GM12864 (cell line): ENCODE measurements around the gene TPGS1.

Experiments used
- DNase-seq: peaks from one replicate; pipeline ENCODE4 v3.0.0-alpha.2; 2011; ENCODE audit warnings: low read depth
- H3K4me3 ChIP-seq: 2 replicates; pipeline ENCODE4 v1.5.1; 2011; ENCODE audit warnings: mild to moderate bottlenecking, low read depth, low read length, control low read depth
- CTCF ChIP-seq: IDR thresholded peaks from 2 replicates; pipeline ENCODE4 v1.5.1; 2011; ENCODE audit warnings: low read depth, mild to moderate bottlenecking, moderate library complexity, low read length, control low read depth, inconsistent platforms; ENCODE audit errors: missing control alignments

Gene TPGS1

DNA sequence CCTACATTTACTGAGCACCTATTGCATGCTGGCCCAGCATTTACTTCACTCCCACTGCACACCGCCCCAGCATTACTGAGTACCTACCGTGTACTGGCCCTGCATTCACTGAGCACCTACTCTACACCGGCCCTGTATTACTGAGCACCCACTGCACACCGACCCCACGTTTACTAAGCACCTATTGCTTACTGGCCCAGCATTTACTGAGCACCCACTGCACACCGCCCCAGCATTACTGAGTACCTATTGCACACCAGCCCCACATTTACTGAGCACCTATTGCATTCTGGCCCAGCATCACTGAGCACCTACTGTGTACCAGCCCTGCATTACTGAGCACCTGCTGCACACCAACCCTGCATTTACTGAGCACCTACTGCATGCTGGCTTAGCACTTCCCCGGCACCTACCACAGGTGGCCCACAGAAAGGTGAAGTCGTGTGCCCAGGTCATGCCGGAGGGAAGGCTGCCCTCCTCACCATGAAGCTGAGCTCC is 6.9 kb downstream of the TPGS1 start:
- no peak for DNase-seq
- H3K4me3 ChIP-seq, result no peak overlapping the region
- TF ChIP-seq CTCF, result no peak

DNA sequence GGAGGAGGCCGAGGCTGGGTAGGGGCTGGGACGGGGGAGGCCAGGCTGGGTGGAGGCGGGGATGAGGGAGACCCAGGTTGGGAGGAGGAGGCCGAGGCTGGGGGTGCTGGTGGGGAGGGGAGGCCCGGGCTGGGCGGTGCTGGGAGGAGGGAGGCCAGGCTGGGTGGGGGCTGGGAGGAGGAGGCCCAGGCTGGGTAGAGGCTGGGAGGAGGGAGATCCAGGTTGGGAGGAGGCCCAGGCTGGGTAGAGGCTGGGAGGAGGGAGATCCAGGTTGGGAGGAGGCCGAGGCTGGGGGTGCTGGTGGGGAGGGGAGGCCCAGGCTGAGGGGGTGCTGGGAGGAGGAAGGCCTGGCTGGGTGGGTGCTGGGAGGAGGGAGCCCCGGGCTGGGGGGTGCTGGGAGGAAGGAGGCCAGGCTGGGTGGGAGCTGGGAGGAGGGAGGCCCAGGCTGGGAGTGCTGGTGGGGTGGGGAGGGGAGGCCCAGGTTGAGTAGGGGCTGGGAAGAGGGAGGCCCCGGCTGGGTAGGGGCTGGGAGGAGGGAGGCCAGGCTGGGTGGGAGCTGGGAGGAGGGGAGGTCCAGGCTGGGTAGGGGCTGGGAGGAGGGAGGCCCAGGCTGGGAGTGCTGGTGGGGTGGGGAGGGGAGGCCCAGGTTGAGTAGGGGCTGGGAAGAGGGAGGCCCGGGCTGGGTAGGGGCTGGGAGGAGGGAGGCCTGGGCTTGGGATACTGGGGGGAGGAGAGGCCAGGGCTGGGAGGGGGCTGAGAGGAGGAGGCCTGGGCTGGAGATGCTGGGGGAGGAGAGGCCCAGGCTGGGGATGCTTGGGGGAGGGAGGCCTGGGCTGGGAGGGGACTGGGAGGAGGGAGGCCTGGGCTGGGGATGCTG is 10.7 kb downstream of the TPGS1 start:
- TF ChIP-seq CTCF, result no peak
- DNase-seq, result no peak

GRCh38 chr19:518598-519231 is 11.4 kb downstream of the TPGS1 start:
- TF ChIP-seq CTCF, result no peak
- no peak for DNase-seq

More for the DNA sequence above, 10.7 kb downstream of the TPGS1 start:
- H3K4me3 ChIP-seq, result no peak overlapping the region

GRCh38 chr19:519449-519865 is 12.2 kb downstream of the TPGS1 start:
- TF ChIP-seq CTCF, result no peak
- no peak overlapping the region for H3K4me3 ChIP-seq
- no peak for DNase-seq

More at GRCh38 chr19:518598-519231, 11.4 kb downstream of the TPGS1 start:
- no peak overlapping the region for H3K4me3 ChIP-seq

DNA sequence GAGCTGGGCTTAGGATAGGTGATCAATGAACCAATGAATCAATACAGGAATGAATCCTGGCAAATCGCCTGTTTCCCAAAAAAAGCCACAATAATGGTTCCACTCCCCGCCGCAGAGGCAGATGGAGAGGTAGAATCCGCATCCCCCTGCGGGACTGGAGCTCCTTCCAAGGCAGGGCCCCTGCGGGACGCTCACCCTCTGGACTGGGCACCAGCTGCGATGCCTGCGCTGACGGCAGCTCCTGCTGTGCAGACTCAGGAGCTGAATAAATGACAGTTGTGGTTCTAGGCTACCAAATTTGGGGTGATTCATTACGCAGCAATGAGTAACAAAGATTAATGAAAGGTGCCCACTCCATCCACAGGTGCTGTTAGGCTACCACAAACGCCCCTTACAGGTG is 15.4 kb downstream of the TPGS1 start:
- DNase-seq, result no peak
- TF ChIP-seq CTCF, result no peak
- H3K4me3 ChIP-seq, result no peak overlapping the region

GRCh38 chr19:524062-524674 is 16.9 kb downstream of the TPGS1 start:
- no peak for TF ChIP-seq CTCF
- no peak for DNase-seq
- H3K4me3 ChIP-seq, result no peak overlapping the region
